Suprapubic skin (tissue), 4 donors: ENCODE measurements around the gene MAP7. TPM values are rescaled to one million over a fixed set of nuclear protein-coding genes. Genes with fewer than 3 reads are reported as not detected.

ENCODE experiments used
- DNase-seq, 2 donors: peaks; one replicate each; pipeline ENCODE4 v3.0.0-alpha.2; 2019; ENCODE audit warnings: low spot score in 2 of 2
- H3K27ac ChIP-seq: fragments of 200-600 bp; sonication (generic); one replicate; pipeline ENCODE4 v1.5.1; 2019
- H3K27me3 ChIP-seq: fragments of 200-600 bp; sonication (generic); one replicate; pipeline ENCODE4 v1.5.1; 2019
- H3K36me3 ChIP-seq: fragments of 200-600 bp; sonication (generic); one replicate; pipeline ENCODE4 v1.5.1; 2019
- H3K4me1 ChIP-seq: fragments of 200-600 bp; sonication (generic); one replicate; pipeline ENCODE4 v1.5.1; 2019
- H3K4me3 ChIP-seq: fragments of 200-600 bp; sonication (generic); one replicate; pipeline ENCODE4 v1.5.1; 2019; ENCODE audit warnings: mild to moderate bottlenecking
- H3K9me3 ChIP-seq: fragments of 200-600 bp; sonication (generic); one replicate; pipeline ENCODE4 v1.5.1; 2019
- EP300 ChIP-seq: sonication (generic); formaldehyde crosslinking; IDR thresholded peaks from one replicate; pipeline ENCODE4 v1.6.1; 2017; ENCODE audit warnings: antibody characterized with exemption
- POLR2A ChIP-seq, 2 donors: fragments of 450-650 bp; IDR thresholded peaks; one replicate each; pipeline ENCODE4 v1.6.1; 2017; ENCODE audit warnings: antibody characterized with exemption in 2 of 2, mild to moderate bottlenecking in 2 of 2, moderate library complexity in 2 of 2
- POLR2AphosphoS5 ChIP-seq, 3 donors: sonication (generic); formaldehyde crosslinking; IDR thresholded peaks; one replicate each; pipeline ENCODE4 v1.6.1; 2017; ENCODE audit warnings: antibody characterized with exemption in 3 of 3
- WGBS: methylation state at CpG from one replicate; pipeline ENCODE4 v1.1.5; 2018; 5-methylcytosine and 5-hydroxymethylcytosine counted together
- total RNA-seq, 4 donors: library from RNA; depleted of rRNA; stranded (reverse); fragments of >200 nt; gene quantifications; one replicate each; pipeline ENCODE4 v1.1.0, GENCODE V29; 2016
- TF ChIP-seq, protein P1 (sequence below), 2 donors: fragments of 200-600 bp in 1 of 2; fragments of 450-650 bp in 1 of 2; sonication (generic) in 1 of 2; IDR thresholded peaks; one replicate each; pipeline ENCODE4 v1.5.1; 2016 to 2019; ENCODE audit warnings: antibody characterized with exemption in 2 of 2, mild to moderate bottlenecking in 1 of 2, moderate library complexity in 1 of 2

Gene MAP7
- total RNA-seq, 4 donors from 2014 or later, result 25.9 to 41.0 (median 28.8) TPM

DNA sequence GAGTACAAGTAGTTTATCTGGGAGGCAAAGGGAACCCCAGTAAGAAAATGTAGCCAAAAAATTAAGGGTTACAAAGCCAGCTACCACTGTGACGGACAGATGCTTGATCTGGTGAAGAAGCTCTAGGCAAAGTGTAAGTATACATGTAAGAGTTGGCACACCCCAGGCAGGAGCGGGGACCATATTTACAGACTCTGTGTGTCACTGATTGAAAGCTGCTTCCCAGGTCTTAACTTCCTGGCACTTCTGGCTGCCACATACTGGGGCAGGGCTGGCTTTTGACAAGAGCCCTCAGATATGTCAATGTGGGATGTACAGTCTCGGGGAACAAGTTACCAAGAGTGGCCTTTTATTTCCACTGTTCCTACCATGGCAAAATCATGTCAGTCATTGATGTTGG lies 212.6 kb downstream of the MAP7 start:
- Histone ChIP-seq H3K4me3 (no peak overlapping the region), H3K36me3 (no peaks in the 10 kb centered on the region), H3K27ac (no peak overlapping the region), H3K27me3 (no peaks in the 10 kb centered on the region), H3K4me1 (no peaks in the 10 kb centered on the region), H3K9me3 (no peaks in the 10 kb centered on the region)
- DNase-seq, result no peak
- 84% methylated on average over 2 of the region's 3 CpGs for WGBS
- TF ChIP-seq EP300 (no peak), POLR2A (IDR thresholded peaks at IDR 0.05) (no peak), POLR2AphosphoS5 (IDR thresholded peaks at IDR 0.05) (no peak)
- TF ChIP-seq, protein P1, sequence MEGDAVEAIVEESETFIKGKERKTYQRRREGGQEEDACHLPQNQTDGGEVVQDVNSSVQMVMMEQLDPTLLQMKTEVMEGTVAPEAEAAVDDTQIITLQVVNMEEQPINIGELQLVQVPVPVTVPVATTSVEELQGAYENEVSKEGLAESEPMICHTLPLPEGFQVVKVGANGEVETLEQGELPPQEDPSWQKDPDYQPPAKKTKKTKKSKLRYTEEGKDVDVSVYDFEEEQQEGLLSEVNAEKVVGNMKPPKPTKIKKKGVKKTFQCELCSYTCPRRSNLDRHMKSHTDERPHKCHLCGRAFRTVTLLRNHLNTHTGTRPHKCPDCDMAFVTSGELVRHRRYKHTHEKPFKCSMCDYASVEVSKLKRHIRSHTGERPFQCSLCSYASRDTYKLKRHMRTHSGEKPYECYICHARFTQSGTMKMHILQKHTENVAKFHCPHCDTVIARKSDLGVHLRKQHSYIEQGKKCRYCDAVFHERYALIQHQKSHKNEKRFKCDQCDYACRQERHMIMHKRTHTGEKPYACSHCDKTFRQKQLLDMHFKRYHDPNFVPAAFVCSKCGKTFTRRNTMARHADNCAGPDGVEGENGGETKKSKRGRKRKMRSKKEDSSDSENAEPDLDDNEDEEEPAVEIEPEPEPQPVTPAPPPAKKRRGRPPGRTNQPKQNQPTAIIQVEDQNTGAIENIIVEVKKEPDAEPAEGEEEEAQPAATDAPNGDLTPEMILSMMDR (IDR thresholded peaks at IDR 0.05), result no peak

DNA sequence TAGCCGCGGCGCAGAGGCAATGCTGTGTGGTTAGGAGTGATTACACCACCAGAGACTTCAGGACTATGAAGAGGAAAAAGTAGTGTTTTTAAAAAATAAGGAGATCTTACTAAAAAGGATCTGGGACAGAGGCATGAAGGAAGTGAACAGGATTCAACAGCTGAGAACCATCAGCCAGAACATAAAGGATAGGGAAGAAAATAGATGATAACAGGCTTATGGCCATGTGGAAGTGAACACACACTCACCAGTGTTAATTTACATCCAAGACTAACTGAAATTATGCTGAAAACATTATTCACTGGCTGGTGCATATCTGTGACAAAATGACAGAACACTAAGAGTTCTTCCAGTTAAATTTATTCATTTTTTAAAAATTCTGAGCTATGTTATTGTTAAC lies 213.1 kb downstream of the MAP7 start:
- TF ChIP-seq EP300 (no peak), POLR2AphosphoS5 (IDR thresholded peaks at IDR 0.05) (no peak), POLR2A (IDR thresholded peaks at IDR 0.05) (no peak)
- TF ChIP-seq, protein P1 (IDR thresholded peaks at IDR 0.05), result no peak
- no peaks in the 10 kb centered on the region for H3K27me3 ChIP-seq
- no peaks in the 10 kb centered on the region for H3K36me3 ChIP-seq
- H3K4me1 ChIP-seq, result no peaks in the 10 kb centered on the region
- H3K27ac ChIP-seq, result no peak overlapping the region
- no peak for DNase-seq
- no peaks in the 10 kb centered on the region for H3K9me3 ChIP-seq
- WGBS, result 74% methylated on average over 3 of the region's 3 CpGs
- no peak overlapping the region for H3K4me3 ChIP-seq

DNA sequence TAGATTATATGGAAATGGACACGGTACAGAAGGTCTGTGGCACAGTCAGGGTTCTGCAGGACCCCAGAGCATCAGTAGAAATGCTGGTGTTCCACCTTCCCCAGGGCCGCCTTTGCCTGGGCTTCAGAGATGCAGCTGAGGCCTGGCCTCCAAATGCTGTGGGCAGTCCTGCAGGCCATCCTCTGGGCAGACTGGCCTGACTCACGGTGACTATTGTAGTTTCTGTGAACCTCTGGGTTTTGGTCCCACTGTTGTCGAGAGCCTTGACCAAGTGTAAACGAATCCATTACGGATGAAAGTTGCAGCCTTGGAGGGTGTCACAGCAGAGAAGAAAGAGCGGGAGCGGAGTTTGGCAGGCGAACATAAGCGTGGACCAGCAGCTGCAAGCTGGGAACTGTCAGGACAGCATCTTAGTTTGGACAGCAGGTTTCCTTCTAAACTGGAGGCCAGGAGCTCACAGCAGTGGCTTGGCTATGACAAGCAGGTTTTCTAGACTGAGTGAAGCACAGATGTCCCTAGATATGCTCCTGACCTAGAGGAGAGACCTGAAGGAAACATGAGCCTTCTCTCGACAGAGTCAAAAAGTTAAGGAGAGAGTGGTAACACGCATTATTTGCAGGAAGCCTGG lies 214.4 kb downstream of the MAP7 start:
- no peaks in the 10 kb centered on the region for H3K36me3 ChIP-seq
- TF ChIP-seq, protein P1 (IDR thresholded peaks at IDR 0.05), result no peak
- TF ChIP-seq EP300 (no peak), POLR2AphosphoS5 (IDR thresholded peaks at IDR 0.05) (no peak), POLR2A (IDR thresholded peaks at IDR 0.05) (no peak)
- H3K4me1 ChIP-seq, result no peaks in the 10 kb centered on the region
- no peak overlapping the region for H3K27ac ChIP-seq
- DNase-seq, result no peak
- no peaks in the 10 kb centered on the region for H3K9me3 ChIP-seq
- whole genome bisulfite sequencing, result 88% methylated on average over 12 of the region's 12 CpGs
- no peaks in the 10 kb centered on the region for H3K27me3 ChIP-seq
- no peak overlapping the region for H3K4me3 ChIP-seq

DNA sequence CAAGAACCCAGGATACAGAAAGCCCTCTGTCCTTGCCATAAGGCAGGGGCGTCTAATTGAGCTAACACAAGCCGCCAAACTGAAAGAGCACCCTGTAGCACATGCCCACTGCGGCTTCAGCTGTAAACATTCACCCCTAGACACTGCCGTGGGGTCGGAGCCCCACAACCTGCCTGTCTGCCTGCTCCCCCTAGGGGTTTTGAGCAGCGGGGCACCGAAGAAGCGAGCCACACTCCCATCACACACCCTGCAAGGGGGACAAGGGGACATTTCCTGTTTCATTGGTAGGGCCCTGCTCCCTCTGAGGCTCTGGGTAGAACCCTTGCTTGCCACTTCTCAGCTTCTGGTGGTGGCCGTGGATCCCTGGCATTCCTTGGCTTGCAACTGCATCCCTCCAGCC lies 215.4 kb downstream of the MAP7 start:
- 74% methylated on average over 9 of the region's 9 CpGs for WGBS
- Histone ChIP-seq H3K27me3 (no peaks in the 10 kb centered on the region), H3K36me3 (no peaks in the 10 kb centered on the region), H3K27ac (no peak overlapping the region), H3K4me3 (no peak overlapping the region), H3K9me3 (no peaks in the 10 kb centered on the region), H3K4me1 (no peaks in the 10 kb centered on the region)
- no peak for DNase-seq
- TF ChIP-seq POLR2AphosphoS5 (IDR thresholded peaks at IDR 0.05) (no peak), POLR2A (IDR thresholded peaks at IDR 0.05) (no peak), EP300 (no peak)
- TF ChIP-seq, protein P1 (IDR thresholded peaks at IDR 0.05), result no peak

DNA sequence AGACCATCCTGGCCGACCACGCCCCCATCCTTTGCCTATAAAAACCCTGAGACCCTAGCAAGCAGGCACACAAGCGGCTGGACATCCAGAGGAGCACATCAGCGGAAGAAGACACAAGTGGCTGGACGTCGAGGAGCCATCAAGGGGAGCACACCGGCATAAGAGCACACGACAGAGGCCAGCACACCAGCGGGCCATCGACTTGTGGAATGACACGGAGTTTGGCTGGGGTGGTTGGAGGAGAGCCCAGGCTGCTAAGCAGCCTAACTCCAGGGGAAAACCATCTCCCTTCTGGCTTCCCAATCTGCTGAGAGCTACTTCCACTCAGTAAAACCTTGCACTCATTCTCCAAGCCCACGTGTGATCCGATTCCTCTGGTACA lies 215.8 kb downstream of the MAP7 start:
- DNase-seq, result no peak
- Histone ChIP-seq H3K27ac (no peak overlapping the region), H3K4me1 (no peaks in the 10 kb centered on the region), H3K27me3 (no peaks in the 10 kb centered on the region), H3K36me3 (no peaks in the 10 kb centered on the region), H3K9me3 (no peaks in the 10 kb centered on the region), H3K4me3 (no peak overlapping the region)
- WGBS, result 94% methylated on average over 5 of the region's 13 CpGs
- TF ChIP-seq POLR2A (IDR thresholded peaks at IDR 0.05) (no peak), EP300 (no peak), POLR2AphosphoS5 (IDR thresholded peaks at IDR 0.05) (no peak)
- TF ChIP-seq, protein P1 (IDR thresholded peaks at IDR 0.05), result no peak
